Nucleus accumbens (tissue), 56 donors: Measurements from ENCODE around the gene ZNF236.
"Not testable (repeated sequence)": the region's sequence is repeated elsewhere in the genome, so short reads cannot be mapped to it uniquely, and the experiment has no call there.

Experiments
- DNase-seq, 56 donors: peaks; one replicate each; lab custom pipeline; 2025; lab: John Stamatoyannopoulos, UW

The ZNF236 gene

DNA sequence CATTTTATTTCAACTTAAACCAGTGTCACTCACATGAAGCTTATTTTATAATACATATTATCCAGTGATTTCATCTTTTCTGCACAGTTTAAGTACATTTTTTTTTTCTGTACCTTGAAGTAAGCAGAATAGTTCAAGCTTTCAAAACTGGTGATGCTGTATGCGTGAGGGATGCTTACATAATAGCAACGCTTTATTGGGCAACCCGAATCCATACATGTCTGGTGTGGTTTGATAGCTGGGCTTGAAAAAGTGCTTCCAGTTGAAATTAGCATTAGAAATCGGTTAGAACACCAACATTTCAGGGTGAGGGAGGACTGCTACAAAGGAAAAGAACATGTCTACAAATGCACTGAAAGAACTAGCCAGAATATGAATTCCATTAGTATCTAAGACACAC is 192.8 kb downstream of the ZNF236 start:
- DNase-seq, result no peak

DNA sequence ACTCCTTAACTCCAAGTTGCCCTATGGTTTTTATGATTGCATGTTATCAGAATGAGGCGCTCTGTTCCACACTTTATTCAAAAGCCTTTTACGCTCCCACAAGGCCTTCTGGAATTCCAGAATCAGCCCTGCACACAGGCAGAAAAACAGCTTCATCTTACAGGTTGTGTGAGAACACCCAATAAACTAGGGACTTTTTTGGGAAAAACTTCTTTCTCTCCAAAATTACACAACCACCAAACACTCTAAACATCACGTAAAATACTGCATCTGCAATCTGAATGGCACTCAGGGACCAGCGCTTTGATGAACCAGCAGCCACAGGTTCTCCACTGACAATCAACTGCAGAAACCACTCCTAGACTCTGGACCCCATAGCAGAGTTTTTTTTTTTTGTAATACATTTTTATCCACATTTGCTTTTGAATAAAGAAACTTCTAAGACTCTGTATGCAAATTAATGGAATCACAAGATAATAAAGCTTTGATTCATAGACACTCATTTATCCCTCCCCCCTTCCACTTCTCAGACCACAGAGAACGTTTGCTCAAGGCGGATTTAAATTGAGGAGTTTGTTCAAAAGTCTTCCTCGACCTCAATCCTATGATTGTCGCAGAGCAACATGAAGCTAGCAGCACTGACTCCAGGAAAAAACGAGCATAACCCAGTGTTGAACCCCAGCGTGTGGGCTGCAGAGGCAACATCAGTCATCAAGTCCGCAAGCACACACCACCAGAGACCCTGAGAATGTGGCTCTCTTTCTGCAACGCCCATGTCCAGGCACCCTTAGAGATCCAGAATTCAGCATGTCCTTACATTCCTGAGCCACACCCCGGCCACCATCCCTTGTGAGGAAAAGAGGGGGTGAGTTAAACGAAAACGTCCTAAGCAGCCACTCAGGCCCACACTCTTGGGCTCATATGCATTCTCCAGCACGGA is 193.7 kb downstream of the ZNF236 start:
- DNase-seq, result peak in 2 of 56 donors; percentile 44 to 57

DNA sequence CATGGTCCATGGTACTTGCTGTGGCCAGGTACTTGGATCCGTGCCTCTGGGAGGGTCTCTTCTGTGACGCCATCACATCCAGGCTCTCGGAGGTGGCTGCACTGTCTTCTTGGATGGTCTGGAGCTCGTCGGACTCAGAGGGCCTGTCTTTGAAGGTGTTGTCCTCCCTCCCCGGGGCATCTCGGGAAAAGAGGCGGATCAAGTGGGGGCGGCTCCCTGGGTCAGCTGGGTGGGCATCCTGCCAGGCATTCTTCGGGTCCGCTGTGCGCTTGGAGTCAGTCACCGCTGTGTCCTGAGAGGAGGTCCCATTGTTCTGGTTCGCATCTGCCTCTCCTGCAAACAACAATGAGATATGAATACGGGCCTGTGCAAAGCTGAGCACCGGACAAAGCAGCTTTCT is 194.6 kb downstream of the ZNF236 start:
- DNase-seq, result peak in 54 of 56 donors; percentile 56 to 98 (median 92)

DNA sequence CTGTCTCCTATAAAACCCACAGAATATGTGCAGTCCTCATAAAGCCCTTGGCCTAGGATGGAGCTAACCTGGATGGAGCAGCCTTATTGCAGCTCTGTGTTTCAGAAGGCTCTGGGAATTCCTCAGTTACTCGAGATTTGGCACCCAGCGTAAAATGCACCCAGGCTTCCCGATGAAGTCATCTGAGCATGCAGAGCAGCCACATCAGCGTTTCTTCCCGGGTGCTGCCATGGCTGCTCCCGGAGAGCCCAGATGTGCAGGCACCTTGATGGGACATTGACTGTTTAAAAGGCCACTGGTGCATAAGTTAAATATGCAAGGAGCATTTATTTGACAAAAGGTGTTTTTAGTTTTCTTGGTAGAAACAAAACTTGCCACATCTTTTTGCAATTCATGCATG is 195.0 kb downstream of the ZNF236 start:
- peak in 3 of 56 donors; percentile 60 to 70 (median 70) for DNase-seq

DNA sequence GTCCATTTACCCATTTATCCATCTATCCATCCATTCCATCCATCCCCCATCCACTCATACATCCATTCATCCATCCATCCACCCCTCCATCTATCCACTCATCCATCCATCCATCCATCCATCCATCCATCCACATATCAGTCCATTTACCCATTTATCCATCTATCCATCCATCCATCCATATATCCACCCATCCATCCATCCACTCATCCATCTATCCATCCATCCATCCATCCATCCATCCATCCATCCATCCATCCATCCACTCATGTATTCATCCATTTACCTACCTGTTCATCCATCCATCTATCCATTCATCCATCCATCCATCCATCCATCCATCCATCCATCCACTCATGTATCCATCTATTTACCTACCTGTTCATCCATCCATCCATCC is 196.3 kb downstream of the ZNF236 start:
- DNase-seq, result not testable (repeated sequence)

DNA sequence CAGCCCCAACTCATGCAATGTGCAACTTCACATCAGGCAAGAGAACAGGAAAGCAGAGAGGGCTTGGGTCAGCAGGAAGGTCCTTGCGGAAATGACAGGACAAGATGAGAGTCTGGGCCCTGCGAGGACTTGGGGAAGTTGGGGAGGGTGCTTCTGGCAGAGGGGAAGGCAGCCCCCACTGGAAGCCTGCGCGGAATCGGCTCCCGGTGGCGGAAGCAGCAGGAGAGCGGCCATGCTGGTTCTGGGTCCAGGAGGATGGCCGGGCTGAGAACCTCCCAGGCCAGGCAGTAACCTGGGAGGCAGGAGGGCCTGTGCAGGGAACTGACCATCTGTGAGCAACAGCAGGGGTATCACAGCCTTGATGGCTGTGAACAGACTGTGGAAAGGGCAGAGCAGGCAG is 197.3 kb downstream of the ZNF236 start:
- no peak for DNase-seq
